T-helper 1 cell treated with Interleukin-12 subunit alpha and Interleukin-12 subunit beta and Interleukin-4 antibody, amounts not matched to agents 30 ng/mL and 1 ng/mL, for 36 hours (primary cell): ENCODE measurements around the gene EPB41L4B. TPM values are rescaled to one million over a fixed set of nuclear protein-coding genes. Genes with fewer than 3 reads are reported as not detected.
"Not testable (repeated sequence)": the region's sequence is repeated elsewhere in the genome, so short reads cannot be mapped to it uniquely, and the experiment has no call there.

Source experiments
- intact Hi-C: fragments of 100-400 bp; cut with micrococcal nuclease; formaldehyde crosslinking; loops from one replicate; pipeline ENCODE4 v1.15.1; 2024
- total RNA-seq: library from RNA; stranded (reverse); gene quantifications from 2 replicates; pipeline ENCODE4 v1.2.3, GENCODE V29; 2022

The EPB41L4B gene
- total RNA-seq, 1 donor from 2014 or later, result 0.56 TPM

GRCh38 chr9:109301012-109301411 lies 19.8 kb downstream of the EPB41L4B start:
- intact Hi-C loops, result no loop called here

GRCh38 chr9:109299891-109300290 lies 21.0 kb downstream of the EPB41L4B start:
- intact Hi-C loops, result no loop called here

GRCh38 chr9:109297899-109298298 lies 23.0 kb downstream of the EPB41L4B start:
- intact Hi-C loops, result no loop called here

GRCh38 chr9:109295221-109296130 lies 25.4 kb downstream of the EPB41L4B start:
- intact Hi-C loops, result loop anchor here (1.0 kb wide), 1 partner anchor 361 kb away; the partner anchor contains the start of genes ABITRAM and ELP1

- intact Hi-C loops, result loop anchor here (2.0 kb wide), 1 partner anchor 46 kb away; no protein-coding TSS in a partner anchor
Observed at GRCh38 chr9:109290385-109290784, 30.5 kb downstream of the EPB41L4B start.

GRCh38 chr9:109289931-109290330 lies 30.9 kb downstream of the EPB41L4B start:
- intact Hi-C loops, result loop anchor here (2.0 kb wide), 1 partner anchor 45 kb away; no protein-coding TSS in a partner anchor

- intact Hi-C loops, result no loop called here
Observed at GRCh38 chr9:109289186-109289585, 31.7 kb downstream of the EPB41L4B start.

GRCh38 chr9:109286981-109287380 lies 33.9 kb downstream of the EPB41L4B start:
- intact Hi-C loops, result no loop called here

GRCh38 chr9:109286571-109286977 lies 34.3 kb downstream of the EPB41L4B start:
- intact Hi-C loops, result no loop called here

- intact Hi-C loops, result not testable (repeated sequence)
Observed at GRCh38 chr9:109283672-109284071, 37.2 kb downstream of the EPB41L4B start.

GRCh38 chr9:109283012-109283411 lies 37.8 kb downstream of the EPB41L4B start:
- intact Hi-C loops, result no loop called here

GRCh38 chr9:109282302-109282701 lies 38.6 kb downstream of the EPB41L4B start:
- intact Hi-C loops, result no loop called here

- intact Hi-C loops, result no loop called here
Observed at GRCh38 chr9:109281518-109281917, 39.3 kb downstream of the EPB41L4B start.

GRCh38 chr9:109278848-109279247 lies 42.0 kb downstream of the EPB41L4B start:
- intact Hi-C loops, result no loop called here

GRCh38 chr9:109278216-109278615 lies 42.6 kb downstream of the EPB41L4B start:
- intact Hi-C loops, result no loop called here

- intact Hi-C loops, result no loop called here
Observed at GRCh38 chr9:109277451-109277850, 43.4 kb downstream of the EPB41L4B start.

- intact Hi-C loops, result no loop called here
Observed at GRCh38 chr9:109276469-109277440, 44.1 kb downstream of the EPB41L4B start.

- intact Hi-C loops, result no loop called here
Observed at GRCh38 chr9:109274884-109275730, 45.8 kb downstream of the EPB41L4B start.

GRCh38 chr9:109273869-109274268 lies 47.0 kb downstream of the EPB41L4B start:
- intact Hi-C loops, result no loop called here

GRCh38 chr9:109272745-109273144 lies 48.1 kb downstream of the EPB41L4B start:
- intact Hi-C loops, result no loop called here

- intact Hi-C loops, result no loop called here
Observed at GRCh38 chr9:109272045-109272444, 48.8 kb downstream of the EPB41L4B start.
